Activated CD8-positive, alpha-beta memory T cell treated with anti-CD3 and anti-CD28 coated beads, Interleukin-2, amount 50 U/mL, for 1 hour (primary cell): Measurements from ENCODE around the gene ARG2.

Experiments used
- DNase-seq: peaks from one replicate; pipeline ENCODE4 v3.0.0-alpha.2; 2020; ENCODE audit errors: extremely low read depth

ARG2 gene

GRCh38 chr14:67680941-67681340 is 61.2 kb downstream of the ARG2 start:
- no peak for DNase-seq

GRCh38 chr14:67683842-67684241 is 64.1 kb downstream of the ARG2 start:
- DNase-seq = no peak

GRCh38 chr14:67690011-67690410 is 70.3 kb downstream of the ARG2 start:
- DNase-seq = no peak

- peak; percentile 39 for DNase-seq
These were observed 75.2 kb downstream of the ARG2 start for GRCh38 chr14:67694791-67695393.

DNA sequence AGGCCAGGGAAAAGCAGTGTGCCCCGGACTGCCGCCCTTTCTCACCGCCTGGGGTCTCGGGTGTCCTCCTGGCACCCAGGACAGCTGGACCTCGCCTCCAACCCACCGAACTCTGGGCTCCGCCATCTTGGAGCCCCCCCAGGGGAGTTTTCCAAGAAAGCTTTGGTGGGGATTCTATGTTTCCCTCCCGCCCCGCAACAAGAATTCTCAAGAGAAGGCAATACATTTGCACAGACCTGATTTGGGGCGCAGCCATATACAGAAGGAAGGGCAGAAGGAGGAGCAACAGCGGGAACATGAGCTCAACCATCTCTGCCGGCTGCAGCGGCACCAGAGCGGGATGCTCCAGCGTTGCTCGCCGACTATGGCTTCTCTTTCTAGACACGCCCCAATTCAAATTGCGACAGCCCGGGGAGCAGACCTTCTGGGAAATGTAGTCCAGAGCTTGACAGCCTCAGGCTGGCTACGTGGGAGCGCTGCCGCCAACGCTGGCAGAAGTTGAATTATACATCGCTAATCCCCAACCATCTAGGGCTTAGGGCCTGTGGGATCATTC is 75.8 kb downstream of the ARG2 start, which contains the start of gene RDH11:
Gene RDH11 (minus strand): TSS at position 371 of the 556 bp plus-strand sequence. CDS start 61 bp downstream, at position 310.
- peak; percentile 62 for DNase-seq

DNA sequence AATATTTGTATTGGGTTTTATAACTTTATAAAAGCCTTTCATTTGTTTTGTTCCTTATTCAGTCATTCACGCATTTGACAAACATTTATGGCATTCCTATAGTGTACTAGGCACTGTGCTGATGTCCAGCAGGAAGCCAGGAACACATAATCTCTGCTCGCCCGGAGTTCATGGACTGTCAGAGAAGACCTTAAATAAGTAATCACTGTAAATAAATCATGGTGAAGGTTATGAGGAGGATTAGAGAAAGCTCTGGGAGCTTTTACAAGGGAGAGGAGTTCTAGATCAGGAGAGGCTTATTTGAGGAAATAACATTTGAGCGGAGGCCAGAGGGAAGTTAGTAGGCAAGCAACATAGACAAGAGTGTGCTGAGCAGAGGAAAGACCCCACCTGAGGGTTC is 77.3 kb downstream of the ARG2 start:
- DNase-seq = no peak

GRCh38 chr14:67698179-67698578 is 78.5 kb downstream of the ARG2 start:
- no peak for DNase-seq
